ENCODE results near the gene ZNF236.

GRCh38 chr18:76984193-76985155 is 162.1 kb downstream of the ZNF236 start:
- TF ChIP-seq REST (IDR thresholded peaks at IDR 0.05; ENCODE audit: insufficient read depth in 1 of 2, low read depth in 2 of 2, low read length in 2 of 2), result no peak
- TF ChIP-seq POLR2AphosphoS5 (IDR thresholded peaks at IDR 0.05; ENCODE audit: low read depth, low read length), result no peak
- TF ChIP-seq TAF1 (IDR thresholded peaks at IDR 0.05; ENCODE audit: borderline replicate concordance, insufficient read depth, low read length), result no peak
- no peak for TF ChIP-seq SIN3A (IDR thresholded peaks at IDR 0.05; ENCODE audit: borderline replicate concordance, insufficient read depth, low read length)
- TF ChIP-seq FOXP2 (optimal IDR thresholded peaks at IDR 0.05; ENCODE audit: borderline replicate concordance, extremely low read depth, extremely low read length, insufficient read depth), result no peak
